ENCODE results near the gene C14orf180.

The C14orf180 gene

GRCh38 chr14:104579507-104579906, at the start of gene C14orf180:
TSS of gene C14orf180 (plus strand) at chr14:104579764. CDS start at chr14:104586431, 6,667 bp downstream.
- no peak for DNase-seq (ENCODE audit: low read depth)

- DNase-seq (ENCODE audit: low read depth), result no peak
Measured at GRCh38 chr14:104530646-104531045, 48.9 kb upstream of the C14orf180 start.

- DNase-seq (ENCODE audit: low read depth), result no peak
Measured at GRCh38 chr14:104531421-104532190, 48.0 kb upstream of the C14orf180 start.

- no peak for DNase-seq (ENCODE audit: low read depth)
Measured at GRCh38 chr14:104532191-104532555, 47.4 kb upstream of the C14orf180 start.

- no peak for DNase-seq (ENCODE audit: low read depth)
Measured at GRCh38 chr14:104534036-104534435, 45.5 kb upstream of the C14orf180 start.

GRCh38 chr14:104536942-104537612, 42.5 kb upstream of the C14orf180 start:
- DNase-seq (ENCODE audit: low read depth), result no peak

GRCh38 chr14:104537613-104537988, 42.0 kb upstream of the C14orf180 start:
- no peak for DNase-seq (ENCODE audit: low read depth)

GRCh38 chr14:104541905-104542465, 37.6 kb upstream of the C14orf180 start:
- DNase-seq (ENCODE audit: low read depth), result no peak

- no peak for DNase-seq (ENCODE audit: low read depth)
Measured at GRCh38 chr14:104542871-104543830, 36.4 kb upstream of the C14orf180 start.

GRCh38 chr14:104544362-104544961, 35.1 kb upstream of the C14orf180 start:
- no peak for DNase-seq (ENCODE audit: low read depth)

GRCh38 chr14:104545151-104545941, 34.2 kb upstream of the C14orf180 start:
- no peak for DNase-seq (ENCODE audit: low read depth)

GRCh38 chr14:104545942-104546501, 33.5 kb upstream of the C14orf180 start:
- DNase-seq (ENCODE audit: low read depth), result no peak

GRCh38 chr14:104546591-104547309, 32.8 kb upstream of the C14orf180 start:
- no peak for DNase-seq (ENCODE audit: low read depth)

GRCh38 chr14:104547310-104547997, 32.1 kb upstream of the C14orf180 start:
- DNase-seq (ENCODE audit: low read depth), result no peak

- DNase-seq (ENCODE audit: low read depth), result no peak
Measured at GRCh38 chr14:104547998-104548700, 31.4 kb upstream of the C14orf180 start.

- no peak for DNase-seq (ENCODE audit: low read depth)
Measured at GRCh38 chr14:104548802-104549535, 30.6 kb upstream of the C14orf180 start.

GRCh38 chr14:104549536-104550339, 29.8 kb upstream of the C14orf180 start:
- no peak for DNase-seq (ENCODE audit: low read depth)

Data from activated T-helper 9 cell treated with anti-CD3 and anti-CD28 coated beads, Interleukin-2, amount 50 U/mL, for 16 hours (primary cell).